Measurements from ENCODE around the gene CDH12. TPM values are rescaled to one million over a fixed set of nuclear protein-coding genes. Genes with fewer than 3 reads are reported as not detected.
"Not testable (repeated sequence)": the region's sequence is repeated elsewhere in the genome, so short reads cannot be mapped to it uniquely, and the experiment has no call there.

CDH12 gene
- total RNA-seq, 5 donors from 2014 or later (not counting 1 experiment from before 2014, with no cell fraction given), result not detected

DNA sequence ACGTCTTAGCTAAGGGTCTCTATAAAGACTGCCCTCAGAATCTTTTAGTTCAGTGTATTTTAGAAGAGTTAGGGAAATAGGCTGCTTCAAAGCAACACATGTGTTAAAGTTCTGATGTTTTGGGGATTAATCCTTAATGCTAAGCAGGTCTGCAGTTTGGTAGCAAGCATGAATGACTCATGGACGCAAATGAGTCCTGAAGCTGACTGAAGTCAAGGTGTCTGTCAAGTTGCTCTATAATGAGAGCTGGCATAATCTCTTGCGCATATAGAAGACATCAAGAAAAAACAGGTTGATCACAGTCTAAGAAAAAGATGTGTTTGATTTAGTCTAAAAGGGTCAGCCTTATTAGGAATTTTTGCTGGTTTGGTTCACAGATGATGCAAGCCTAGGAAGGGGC, 630.1 kb downstream of the CDH12 start:
- 78% methylated on average over 3 of the region's 3 CpGs for WGBS (ENCODE audit: insufficient coverage)
- Histone ChIP-seq H3K27me3 (replicated peaks in 1 of 2; ENCODE audit: control insufficient read depth in 2 of 2, extremely low read depth in 1 of 2, insufficient read depth in 2 of 2, low read length in 1 of 2) (no peaks in the 10 kb centered on the region), H3K36me3 (ENCODE audit: control insufficient read depth in 2 of 2, extremely low read depth in 1 of 2, insufficient read depth in 1 of 2, low read length in 1 of 2) (no peaks in the 10 kb centered on the region), H3K4me3 (ENCODE audit: control insufficient read depth in 1 of 2, extremely low read depth in 1 of 2, low read length in 1 of 2) (no peak overlapping the region), H3K4me1 (ENCODE audit: control insufficient read depth in 1 of 2, extremely low read depth in 1 of 2, insufficient read depth in 2 of 2, low read length in 2 of 2) (no peaks in the 10 kb centered on the region), H3K27ac (ENCODE audit: low read length) (no peak overlapping the region), H3K9me3 (no peaks in the 10 kb centered on the region)
- Mint-ChIP-seq H3K36me3 (no peaks in the 10 kb centered on the region), H3K27me3 (no peaks in the 10 kb centered on the region), H3K9me3 (peaks cover 0 to 18% (median 15%) of the 10 kb centered on the region in 3 donors), H3K27ac (no peak overlapping the region), H3K4me3 (no peak overlapping the region), H3K4me1 (no peaks in the 10 kb centered on the region)
- no peak for ATAC-seq (replicated peaks in 1 of 4)
- no peak for DNase-seq
- CTCF ChIA-PET, result no interaction called here
- POLR2A ChIA-PET, result no interaction called here

DNA sequence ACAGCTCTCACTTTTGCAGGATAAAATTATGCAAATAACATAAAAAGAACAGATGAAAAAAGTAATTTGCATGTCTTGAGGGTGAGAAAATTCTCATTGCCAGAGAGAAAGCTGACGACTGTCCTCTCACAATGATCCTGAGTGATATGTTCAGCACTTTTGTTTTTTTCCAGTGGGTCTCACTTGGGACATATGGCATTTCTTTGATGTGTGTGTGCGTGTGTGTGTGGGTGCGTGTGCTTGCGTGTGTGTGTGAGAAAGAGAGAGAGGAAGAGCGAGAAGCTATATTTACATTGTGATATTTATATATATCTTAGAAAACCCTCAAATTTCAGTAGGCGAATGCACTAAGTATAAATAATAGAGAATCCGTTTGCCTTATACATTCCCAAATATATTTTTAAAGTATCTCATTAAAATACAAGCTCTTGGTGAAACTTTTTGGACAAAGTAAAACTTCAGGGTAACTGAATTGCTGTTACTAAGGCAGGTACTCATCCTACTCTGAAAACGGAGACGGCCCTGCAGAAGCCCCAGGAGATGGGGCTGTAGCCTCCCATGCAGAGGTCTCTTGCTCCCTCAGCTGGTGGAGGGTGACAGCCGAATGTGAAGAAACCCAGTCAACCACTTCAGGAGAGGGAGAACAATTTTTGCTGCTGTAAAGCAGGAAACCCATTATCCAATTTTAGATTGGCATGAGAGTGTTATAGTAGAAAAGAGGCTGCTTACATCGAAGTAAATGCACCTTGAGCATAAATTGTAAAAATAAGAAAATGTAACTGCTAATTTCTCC, 639.2 kb downstream of the CDH12 start:
- H3K36me3 ChIP-seq (ENCODE audit: control insufficient read depth in 2 of 2, extremely low read depth in 1 of 2, insufficient read depth in 1 of 2, low read length in 1 of 2); H3K27me3 Mint-ChIP-seq; H3K27ac ChIP-seq (ENCODE audit: low read length); CTCF ChIA-PET; H3K4me3 ChIP-seq (ENCODE audit: control insufficient read depth in 1 of 2, extremely low read depth in 1 of 2, low read length in 1 of 2); POLR2A ChIA-PET; H3K9me3 ChIP-seq; H3K27me3 ChIP-seq (replicated peaks in 1 of 2; ENCODE audit: control insufficient read depth in 2 of 2, extremely low read depth in 1 of 2, insufficient read depth in 2 of 2, low read length in 1 of 2); H3K4me1 ChIP-seq (ENCODE audit: control insufficient read depth in 1 of 2, extremely low read depth in 1 of 2, insufficient read depth in 2 of 2, low read length in 2 of 2); H3K9me3 Mint-ChIP-seq; H3K36me3 Mint-ChIP-seq; H3K4me1 Mint-ChIP-seq; H3K4me3 Mint-ChIP-seq; H3K27ac Mint-ChIP-seq; DNase-seq: not testable (repeated sequence)
- WGBS (ENCODE audit: insufficient coverage), result no CpG with 5 or more reads among the region's 11 CpGs
- ATAC-seq (replicated peaks in 1 of 4), result peak in 3 of 4 experiments; percentile 56 to 77 (median 60)

- CTCF ChIA-PET; H3K4me1 ChIP-seq (ENCODE audit: control insufficient read depth in 1 of 2, extremely low read depth in 1 of 2, insufficient read depth in 2 of 2, low read length in 2 of 2); H3K4me3 Mint-ChIP-seq; H3K27ac Mint-ChIP-seq; H3K4me1 Mint-ChIP-seq; H3K9me3 ChIP-seq; DNase-seq; H3K27me3 ChIP-seq (replicated peaks in 1 of 2; ENCODE audit: control insufficient read depth in 2 of 2, extremely low read depth in 1 of 2, insufficient read depth in 2 of 2, low read length in 1 of 2); H3K36me3 ChIP-seq (ENCODE audit: control insufficient read depth in 2 of 2, extremely low read depth in 1 of 2, insufficient read depth in 1 of 2, low read length in 1 of 2); H3K4me3 ChIP-seq (ENCODE audit: control insufficient read depth in 1 of 2, extremely low read depth in 1 of 2, low read length in 1 of 2); H3K27ac ChIP-seq (ENCODE audit: low read length); H3K9me3 Mint-ChIP-seq; POLR2A ChIA-PET; H3K36me3 Mint-ChIP-seq; ATAC-seq (replicated peaks in 1 of 4); H3K27me3 Mint-ChIP-seq: not testable (repeated sequence)
- WGBS (ENCODE audit: insufficient coverage), result no CpG with 5 or more reads among the region's 22 CpGs
Observed at GRCh38 chr5:22212254-22212991, 640.7 kb downstream of the CDH12 start.

GRCh38 chr5:22208463-22208862, 644.7 kb downstream of the CDH12 start:
- H3K36me3 ChIP-seq (ENCODE audit: control insufficient read depth in 2 of 2, extremely low read depth in 1 of 2, insufficient read depth in 1 of 2, low read length in 1 of 2); H3K27ac ChIP-seq (ENCODE audit: low read length); H3K4me3 ChIP-seq (ENCODE audit: control insufficient read depth in 1 of 2, extremely low read depth in 1 of 2, low read length in 1 of 2); H3K27me3 Mint-ChIP-seq; ATAC-seq (replicated peaks in 1 of 4); H3K4me3 Mint-ChIP-seq; H3K27ac Mint-ChIP-seq; H3K4me1 Mint-ChIP-seq; H3K9me3 ChIP-seq; CTCF ChIA-PET; H3K27me3 ChIP-seq (replicated peaks in 1 of 2; ENCODE audit: control insufficient read depth in 2 of 2, extremely low read depth in 1 of 2, insufficient read depth in 2 of 2, low read length in 1 of 2); H3K4me1 ChIP-seq (ENCODE audit: control insufficient read depth in 1 of 2, extremely low read depth in 1 of 2, insufficient read depth in 2 of 2, low read length in 2 of 2); DNase-seq; POLR2A ChIA-PET; H3K36me3 Mint-ChIP-seq; H3K9me3 Mint-ChIP-seq: not testable (repeated sequence)
- 43% methylated on average over 1 of the region's 2 CpGs for WGBS (ENCODE audit: insufficient coverage)

GRCh38 chr5:22188651-22189050, 664.5 kb downstream of the CDH12 start:
- peaks cover 17 to 18% (median 17%) of the 10 kb centered on the region in 3 donors for H3K9me3 Mint-ChIP-seq
- ATAC-seq (replicated peaks in 1 of 4); H3K9me3 ChIP-seq; CTCF ChIA-PET; H3K36me3 Mint-ChIP-seq; H3K4me1 ChIP-seq (ENCODE audit: control insufficient read depth in 1 of 2, extremely low read depth in 1 of 2, insufficient read depth in 2 of 2, low read length in 2 of 2); H3K4me3 Mint-ChIP-seq; H3K27me3 Mint-ChIP-seq; H3K27me3 ChIP-seq (replicated peaks in 1 of 2; ENCODE audit: control insufficient read depth in 2 of 2, extremely low read depth in 1 of 2, insufficient read depth in 2 of 2, low read length in 1 of 2); H3K36me3 ChIP-seq (ENCODE audit: control insufficient read depth in 2 of 2, extremely low read depth in 1 of 2, insufficient read depth in 1 of 2, low read length in 1 of 2); H3K27ac Mint-ChIP-seq; DNase-seq; H3K4me1 Mint-ChIP-seq; H3K4me3 ChIP-seq (ENCODE audit: control insufficient read depth in 1 of 2, extremely low read depth in 1 of 2, low read length in 1 of 2); H3K27ac ChIP-seq (ENCODE audit: low read length): not testable (repeated sequence)
- WGBS (ENCODE audit: insufficient coverage), result no CpG with 5 or more reads among the region's 2 CpGs
- POLR2A ChIA-PET, result interaction anchor here in 1 of 2 donors (0.5 kb wide), 1 partner anchor 108 kb away, joined by 3 read pairs; no protein-coding TSS in a partner anchor

DNA sequence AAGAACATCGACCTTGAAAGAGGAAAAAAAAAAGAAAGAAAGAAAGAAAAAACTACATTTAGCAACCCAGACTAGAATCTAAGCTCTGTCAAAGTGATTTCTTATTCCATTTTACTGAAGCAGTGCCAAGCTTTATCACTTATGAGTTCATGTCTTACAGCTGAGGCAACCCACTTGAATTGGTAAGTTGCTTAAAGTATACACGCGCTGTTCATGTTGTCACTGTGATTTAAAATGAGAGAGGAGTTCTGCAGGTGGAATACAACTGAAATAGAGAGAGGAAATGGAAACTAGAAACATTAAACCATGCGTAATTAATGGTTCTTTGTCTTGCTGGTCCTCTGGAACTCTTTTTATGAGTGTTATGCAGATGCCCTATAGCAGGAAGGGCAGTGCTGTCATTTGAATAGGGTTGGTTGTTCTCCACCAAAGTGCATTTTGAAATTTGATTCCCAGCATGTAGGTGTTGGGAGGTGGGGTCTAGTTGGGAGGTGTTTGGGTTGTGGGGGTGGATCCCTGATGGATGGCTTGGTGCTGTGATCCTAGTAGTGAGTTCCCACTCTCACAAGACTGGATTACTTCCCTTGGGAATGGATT, 665.4 kb downstream of the CDH12 start:
- CTCF ChIA-PET; H3K4me1 ChIP-seq (ENCODE audit: control insufficient read depth in 1 of 2, extremely low read depth in 1 of 2, insufficient read depth in 2 of 2, low read length in 2 of 2); POLR2A ChIA-PET; H3K27me3 ChIP-seq (replicated peaks in 1 of 2; ENCODE audit: control insufficient read depth in 2 of 2, extremely low read depth in 1 of 2, insufficient read depth in 2 of 2, low read length in 1 of 2); H3K4me3 ChIP-seq (ENCODE audit: control insufficient read depth in 1 of 2, extremely low read depth in 1 of 2, low read length in 1 of 2); H3K36me3 ChIP-seq (ENCODE audit: control insufficient read depth in 2 of 2, extremely low read depth in 1 of 2, insufficient read depth in 1 of 2, low read length in 1 of 2); ATAC-seq (replicated peaks in 1 of 4); DNase-seq; H3K27ac ChIP-seq (ENCODE audit: low read length); H3K36me3 Mint-ChIP-seq; H3K27me3 Mint-ChIP-seq; H3K27ac Mint-ChIP-seq; H3K4me1 Mint-ChIP-seq; H3K9me3 ChIP-seq; H3K4me3 Mint-ChIP-seq: not testable (repeated sequence)
- peaks cover 17 to 19% (median 17%) of the 10 kb centered on the region in 3 donors for H3K9me3 Mint-ChIP-seq
- WGBS (ENCODE audit: insufficient coverage), result 82% methylated on average over 2 of the region's 4 CpGs

Data from T-cell (primary cell).